ENCODE measurements around the gene WASF3.
"Not testable (repeated sequence)": the region's sequence is repeated elsewhere in the genome, so short reads cannot be mapped to it uniquely, and the experiment has no call there.

Gene WASF3

GRCh38 chr13:26636073-26636472 lies 78.6 kb downstream of the WASF3 start:
- not testable (repeated sequence) for DNase-seq

- DNase-seq: no peak
These were observed 89.1 kb downstream of the WASF3 start for GRCh38 chr13:26646603-26647002.

- no peak for DNase-seq
These were observed 93.8 kb downstream of the WASF3 start for GRCh38 chr13:26651234-26651633.

DNA sequence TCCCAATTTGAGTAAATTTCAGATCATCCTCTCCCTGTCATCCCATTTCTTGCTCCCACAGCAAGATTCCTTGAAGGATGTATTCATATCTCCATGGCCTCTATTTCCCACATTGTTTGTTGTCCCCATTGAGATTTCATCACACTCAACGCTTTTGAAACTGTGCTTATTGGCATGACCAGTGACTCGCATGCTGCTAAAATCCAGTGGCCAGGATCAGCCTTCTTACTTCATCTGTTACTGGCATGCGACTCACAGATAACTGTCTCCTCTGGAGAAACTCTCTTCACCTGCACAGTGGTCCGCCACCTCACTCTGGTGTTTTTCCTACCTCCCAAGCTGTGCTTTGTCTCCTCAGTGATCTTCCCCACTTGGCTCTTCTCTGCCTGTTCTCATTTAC lies 95.8 kb downstream of the WASF3 start:
- DNase-seq: no peak

DNA sequence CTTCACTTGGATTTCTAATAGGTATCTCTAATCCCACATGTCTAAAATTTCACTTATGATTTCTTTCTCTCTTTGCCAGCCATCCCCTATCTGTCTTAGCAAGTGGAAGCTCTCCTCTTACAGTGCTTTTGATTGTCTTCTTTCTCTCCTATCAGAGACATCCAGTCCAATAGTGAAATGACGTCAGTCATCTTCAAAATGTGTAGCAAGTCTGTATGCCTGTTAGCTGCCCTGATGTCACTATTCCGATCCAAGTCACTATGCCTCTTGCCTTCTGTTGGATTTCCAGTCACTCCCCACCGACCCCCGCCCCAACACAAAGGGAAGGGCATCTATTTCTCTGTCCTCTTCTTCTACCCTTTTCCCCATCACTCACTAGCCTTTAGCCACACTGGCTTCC lies 96.4 kb downstream of the WASF3 start:
- DNase-seq: no peak

- no peak for DNase-seq
These were observed 99.4 kb downstream of the WASF3 start for GRCh38 chr13:26656919-26657318.

- DNase-seq: no peak
These were observed 101.2 kb downstream of the WASF3 start for GRCh38 chr13:26658448-26659385.

DNA sequence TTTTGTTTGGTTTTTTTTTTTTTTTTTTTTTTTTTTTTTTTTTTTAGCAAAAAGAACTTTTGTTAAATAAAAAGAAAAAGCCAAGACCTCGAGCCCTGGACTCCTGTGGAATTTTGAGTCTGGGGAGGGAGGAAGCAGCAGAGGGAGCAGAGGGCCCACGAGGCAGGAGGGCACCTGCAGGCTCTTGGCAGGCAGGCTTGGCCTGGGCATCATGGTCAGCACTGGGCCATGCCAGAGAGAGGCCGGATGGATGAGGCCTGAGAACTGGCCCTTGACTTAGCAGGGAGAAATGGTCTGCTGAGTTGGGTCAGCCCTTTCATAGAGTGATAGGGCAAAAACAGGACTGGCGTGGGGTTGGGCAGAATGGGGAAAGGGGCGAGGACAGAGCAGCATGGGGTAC lies 102.7 kb downstream of the WASF3 start:
- no peak for DNase-seq

DNA sequence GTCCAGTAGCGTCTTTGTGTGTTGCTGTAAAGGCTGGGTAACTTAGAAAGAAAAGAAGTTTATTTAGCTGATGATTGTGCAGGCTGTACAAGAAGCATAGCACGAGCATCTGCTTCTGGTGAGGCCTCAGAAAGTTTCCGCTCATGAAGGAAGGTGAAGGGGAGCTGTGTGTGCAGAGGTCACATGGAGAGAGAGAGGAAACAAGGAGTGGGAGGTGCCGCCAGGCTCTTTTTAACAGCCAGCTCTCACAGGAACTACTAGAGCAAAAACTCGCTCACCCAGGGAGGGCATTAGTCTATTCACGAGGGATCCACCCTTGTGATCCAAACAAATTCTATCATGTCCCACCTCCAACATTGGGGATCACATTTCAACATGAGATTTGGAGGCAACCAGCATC lies 103.3 kb downstream of the WASF3 start:
- DNase-seq: no peak

DNA sequence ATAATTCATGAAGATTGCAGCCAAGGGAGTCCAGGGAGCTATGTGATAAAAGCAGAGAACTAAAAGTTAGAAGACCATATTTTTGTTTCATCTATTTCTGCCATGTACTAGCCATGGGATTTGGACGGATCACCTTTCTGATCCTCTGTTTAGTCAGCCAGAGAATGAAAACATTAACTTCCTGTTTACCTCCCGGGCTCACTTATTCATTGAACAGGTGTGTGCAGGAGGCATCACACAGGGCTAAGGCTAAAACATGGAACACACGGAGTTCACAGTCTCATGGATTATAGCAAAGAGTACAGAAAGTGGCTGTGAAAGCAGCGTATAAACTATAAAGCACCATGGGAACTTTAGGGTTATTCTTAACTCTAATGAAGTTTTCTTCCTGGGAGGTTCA lies 106.3 kb downstream of the WASF3 start:
- DNase-seq: no peak

GRCh38 chr13:26664286-26664685 lies 106.8 kb downstream of the WASF3 start:
- no peak for DNase-seq

- no peak for DNase-seq
These were observed 107.4 kb downstream of the WASF3 start for GRCh38 chr13:26664876-26665275.

DNA sequence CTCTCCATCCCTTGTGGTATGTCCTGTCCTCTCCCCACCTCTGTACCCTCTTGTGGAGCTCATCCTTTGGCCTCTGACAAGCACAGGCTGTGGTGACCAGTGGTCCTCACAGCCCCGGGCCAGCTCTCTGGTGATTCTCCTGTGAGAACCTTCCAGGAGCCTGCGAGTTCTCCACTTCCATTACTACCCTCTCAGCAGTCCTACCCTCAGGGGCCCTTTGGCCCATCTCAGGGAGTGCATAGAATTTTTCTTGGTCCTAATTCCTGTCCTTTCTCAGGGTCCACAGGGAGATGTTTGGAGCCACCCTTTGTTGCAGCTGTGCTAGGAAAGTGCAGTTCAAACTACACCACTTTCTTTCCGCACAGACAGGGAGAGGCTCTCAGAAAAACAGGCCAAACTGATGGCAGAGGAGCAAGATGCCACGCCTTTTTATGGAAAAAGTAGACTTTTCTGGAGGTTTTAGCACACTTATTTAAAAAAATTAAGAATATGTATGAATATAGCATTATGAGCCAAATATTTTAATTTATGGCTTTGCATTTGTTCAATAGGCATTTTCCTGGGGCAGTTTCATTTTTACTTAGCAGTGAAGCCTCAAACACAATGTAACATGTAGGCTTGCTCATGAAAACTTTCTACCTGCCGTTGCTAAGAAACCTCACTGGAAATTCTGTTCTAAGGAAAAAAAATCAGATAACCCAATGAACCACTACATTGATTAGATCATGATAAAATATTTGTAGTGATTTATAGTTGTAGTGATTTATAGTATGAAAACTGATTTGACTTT lies 111.1 kb downstream of the WASF3 start:
- DNase-seq: no peak

DNA sequence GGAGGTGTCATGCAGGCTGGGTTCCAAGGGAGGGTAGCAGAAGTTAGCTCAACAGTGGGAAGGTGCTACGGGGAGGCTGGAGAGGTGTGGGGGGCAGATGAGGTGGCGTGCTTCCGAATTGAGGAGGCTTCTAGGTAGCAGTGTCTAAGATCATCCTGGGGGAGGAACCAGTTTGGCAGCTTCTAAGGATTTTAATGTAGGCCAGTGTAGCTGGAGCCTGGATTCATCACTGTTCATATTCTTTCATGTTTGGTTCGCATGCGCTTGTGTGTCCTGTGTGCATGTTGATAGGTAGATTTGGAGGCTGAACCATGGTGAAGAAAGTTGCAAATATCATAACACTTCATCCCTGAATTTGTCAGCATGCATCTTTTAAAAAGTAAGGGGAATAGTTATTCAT lies 116.4 kb downstream of the WASF3 start:
- DNase-seq: no peak

- DNase-seq: no peak
These were observed 119.7 kb downstream of the WASF3 start for GRCh38 chr13:26677156-26677555.

- DNase-seq: no peak
These were observed 120.8 kb downstream of the WASF3 start for GRCh38 chr13:26678330-26678729.

DNA sequence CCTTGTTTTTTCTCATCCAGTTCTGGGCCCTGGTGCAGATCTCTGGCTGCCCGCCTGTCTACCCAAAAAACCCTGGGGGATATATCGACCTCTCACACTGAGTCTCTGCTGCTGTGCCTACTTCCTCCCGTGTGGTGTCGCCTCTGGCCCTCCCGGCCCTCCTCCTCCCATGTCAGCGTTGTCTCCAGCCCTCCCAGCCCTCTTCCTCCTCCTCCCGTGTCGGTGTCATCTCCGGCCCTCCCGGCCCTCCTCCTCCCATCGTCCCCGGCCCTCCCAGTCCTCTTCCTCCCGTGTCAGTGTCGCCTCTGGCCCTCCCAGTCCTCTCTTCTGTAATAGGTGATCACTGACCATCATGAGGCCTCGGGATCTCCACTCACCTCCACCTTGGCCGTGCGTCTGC lies 121.3 kb downstream of the WASF3 start:
- DNase-seq: no peak

- no peak for DNase-seq
These were observed 122.1 kb downstream of the WASF3 start for GRCh38 chr13:26679411-26680122.

- no peak for DNase-seq
These were observed 122.6 kb downstream of the WASF3 start for GRCh38 chr13:26680123-26680450.

DNA sequence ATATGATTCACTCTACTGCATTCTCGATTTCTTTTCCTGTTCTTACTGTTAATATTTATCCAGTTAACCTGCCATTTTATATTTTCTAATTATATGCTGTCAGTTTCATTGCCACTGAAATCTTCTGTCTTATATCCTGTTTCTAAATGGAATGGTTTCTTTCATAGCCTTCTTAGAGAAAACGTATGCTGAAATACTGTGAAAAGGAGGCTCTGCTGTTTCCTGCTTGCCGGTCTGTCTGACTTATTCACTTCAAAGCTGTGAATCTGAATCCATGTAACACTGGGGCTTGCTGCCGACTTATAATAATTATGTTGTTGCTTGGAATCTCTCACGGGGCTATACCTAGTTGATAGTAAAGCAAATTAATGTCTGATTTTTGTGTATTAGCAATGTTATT lies 123.1 kb downstream of the WASF3 start:
- DNase-seq: no peak

DNA sequence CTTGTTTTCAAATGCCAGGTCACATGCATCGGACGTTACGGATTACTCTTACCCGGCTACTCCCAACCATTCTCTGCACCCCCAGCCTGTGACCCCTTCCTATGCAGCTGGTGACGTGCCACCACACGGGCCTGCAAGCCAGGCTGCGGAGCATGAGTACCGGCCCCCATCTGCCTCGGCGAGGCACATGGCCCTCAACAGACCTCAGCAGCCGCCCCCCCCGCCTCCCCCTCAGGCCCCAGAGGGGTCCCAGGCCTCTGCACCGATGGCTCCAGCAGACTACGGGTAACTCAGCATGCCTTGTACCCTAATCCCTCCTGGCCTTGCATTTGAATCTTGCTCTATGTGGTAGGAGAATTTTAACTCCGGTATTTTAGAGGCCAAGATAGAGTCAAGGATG lies 123.6 kb downstream of the WASF3 start:
- DNase-seq: no peak

DNA sequence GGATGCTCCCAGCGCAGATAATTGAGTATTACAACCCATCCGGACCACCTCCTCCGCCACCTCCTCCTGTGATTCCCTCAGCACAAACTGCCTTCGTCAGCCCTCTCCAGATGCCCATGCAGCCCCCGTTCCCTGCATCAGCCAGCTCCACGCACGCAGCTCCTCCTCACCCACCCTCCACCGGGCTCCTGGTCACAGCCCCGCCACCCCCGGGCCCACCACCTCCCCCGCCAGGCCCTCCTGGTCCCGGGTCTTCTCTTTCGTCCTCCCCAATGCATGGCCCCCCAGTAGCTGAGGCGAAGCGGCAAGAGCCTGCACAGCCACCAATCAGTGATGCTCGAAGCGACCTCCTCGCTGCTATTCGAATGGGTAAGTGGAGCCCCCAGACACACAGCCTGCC lies 125.1 kb downstream of the WASF3 start:
- DNase-seq: no peak

DNA sequence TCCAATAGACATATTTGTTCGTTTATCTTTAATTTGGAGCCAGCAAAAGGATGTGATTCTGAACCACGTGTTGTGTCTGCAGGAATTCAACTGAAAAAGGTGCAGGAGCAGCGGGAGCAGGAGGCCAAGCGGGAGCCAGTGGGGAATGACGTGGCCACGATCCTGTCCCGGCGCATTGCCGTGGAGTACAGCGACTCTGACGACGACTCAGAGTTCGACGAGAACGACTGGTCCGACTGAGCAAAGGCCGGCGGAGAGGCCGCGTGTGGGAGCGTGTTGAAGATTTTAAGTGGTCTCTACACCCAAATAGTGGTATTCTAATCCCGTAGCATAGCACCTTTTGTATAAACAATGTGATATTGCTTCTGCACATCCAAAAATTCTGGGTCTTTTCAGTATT lies 128.1 kb downstream of the WASF3 start:
- DNase-seq: no peak

GRCh38 chr13:26686285-26686684 lies 128.8 kb downstream of the WASF3 start:
- no peak for DNase-seq
